Measurements from ENCODE around the gene ZNF689.
A peak's percentile ranks its signal among the peaks of the same experiment; 100 is the strongest.
"Not testable (repeated sequence)": the region's sequence is repeated elsewhere in the genome, so short reads cannot be mapped to it uniquely, and the experiment has no call there.

The ZNF689 gene

DNA sequence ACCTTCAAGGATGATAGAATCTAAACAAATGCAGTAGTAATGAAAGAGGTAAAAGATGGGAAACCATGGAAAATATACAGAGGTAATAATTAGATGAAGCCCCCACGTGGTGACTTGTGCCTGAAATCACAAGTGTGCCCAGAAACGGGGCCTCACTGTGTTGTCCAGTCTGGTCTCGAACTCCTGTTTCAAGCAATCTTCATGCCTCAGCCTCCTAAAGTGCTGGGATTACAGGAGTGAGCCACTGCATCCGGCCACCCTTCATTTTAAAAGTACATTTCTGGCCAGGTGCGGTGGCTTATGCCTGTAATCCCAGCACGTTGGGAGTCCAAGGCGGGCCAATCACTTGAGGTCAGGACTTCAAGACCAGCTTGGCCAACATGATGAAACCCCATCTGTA lies 26.4 kb upstream of the ZNF689 start:
- TF ChIP-seq, protein P1, sequence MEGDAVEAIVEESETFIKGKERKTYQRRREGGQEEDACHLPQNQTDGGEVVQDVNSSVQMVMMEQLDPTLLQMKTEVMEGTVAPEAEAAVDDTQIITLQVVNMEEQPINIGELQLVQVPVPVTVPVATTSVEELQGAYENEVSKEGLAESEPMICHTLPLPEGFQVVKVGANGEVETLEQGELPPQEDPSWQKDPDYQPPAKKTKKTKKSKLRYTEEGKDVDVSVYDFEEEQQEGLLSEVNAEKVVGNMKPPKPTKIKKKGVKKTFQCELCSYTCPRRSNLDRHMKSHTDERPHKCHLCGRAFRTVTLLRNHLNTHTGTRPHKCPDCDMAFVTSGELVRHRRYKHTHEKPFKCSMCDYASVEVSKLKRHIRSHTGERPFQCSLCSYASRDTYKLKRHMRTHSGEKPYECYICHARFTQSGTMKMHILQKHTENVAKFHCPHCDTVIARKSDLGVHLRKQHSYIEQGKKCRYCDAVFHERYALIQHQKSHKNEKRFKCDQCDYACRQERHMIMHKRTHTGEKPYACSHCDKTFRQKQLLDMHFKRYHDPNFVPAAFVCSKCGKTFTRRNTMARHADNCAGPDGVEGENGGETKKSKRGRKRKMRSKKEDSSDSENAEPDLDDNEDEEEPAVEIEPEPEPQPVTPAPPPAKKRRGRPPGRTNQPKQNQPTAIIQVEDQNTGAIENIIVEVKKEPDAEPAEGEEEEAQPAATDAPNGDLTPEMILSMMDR (IDR thresholded peaks at IDR 0.05; ENCODE audit: extremely low read depth, insufficient read depth, missing control alignments) = no peak
- in situ Hi-C loops (cut with MboI; ENCODE audit: low pct_unique_long_range_greater_than_20kb, low sequenced_read_pairs, unreplicated experiment) = loop anchor here (25.0 kb wide), 1 partner anchor 99 kb away; the partner anchor contains the start of genes ZNF747 and ZNF768
- DNase-seq (ENCODE audit: low spot score) = no peak

DNA sequence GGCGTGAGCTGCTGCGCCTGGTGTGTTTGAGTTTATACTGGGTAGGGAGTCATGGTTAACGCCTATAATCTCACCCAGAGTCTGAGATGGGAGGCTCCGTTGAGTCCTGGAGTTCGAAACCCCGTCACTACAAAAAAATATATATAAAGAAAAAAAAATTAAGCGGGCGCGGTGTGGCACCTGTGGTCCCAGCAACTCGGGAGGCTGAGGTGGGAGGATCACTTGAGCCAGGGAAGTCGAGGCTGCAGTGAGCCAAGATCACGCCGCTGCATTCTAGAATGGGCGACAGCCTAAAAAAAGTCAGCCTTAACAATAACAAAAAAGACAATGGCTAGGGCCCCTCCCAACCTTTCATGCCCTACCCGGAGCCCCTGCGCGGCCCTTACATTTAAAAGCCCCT lies 23.3 kb upstream of the ZNF689 start:
- DNase-seq (ENCODE audit: low spot score) = no peak
- TF ChIP-seq, protein P1 (IDR thresholded peaks at IDR 0.05; ENCODE audit: extremely low read depth, insufficient read depth, missing control alignments) = no peak
- in situ Hi-C loops (cut with MboI; ENCODE audit: low pct_unique_long_range_greater_than_20kb, low sequenced_read_pairs, unreplicated experiment) = loop anchor here (25.0 kb wide), 1 partner anchor 96 kb away; the partner anchor contains the start of genes ZNF747 and ZNF768

DNA sequence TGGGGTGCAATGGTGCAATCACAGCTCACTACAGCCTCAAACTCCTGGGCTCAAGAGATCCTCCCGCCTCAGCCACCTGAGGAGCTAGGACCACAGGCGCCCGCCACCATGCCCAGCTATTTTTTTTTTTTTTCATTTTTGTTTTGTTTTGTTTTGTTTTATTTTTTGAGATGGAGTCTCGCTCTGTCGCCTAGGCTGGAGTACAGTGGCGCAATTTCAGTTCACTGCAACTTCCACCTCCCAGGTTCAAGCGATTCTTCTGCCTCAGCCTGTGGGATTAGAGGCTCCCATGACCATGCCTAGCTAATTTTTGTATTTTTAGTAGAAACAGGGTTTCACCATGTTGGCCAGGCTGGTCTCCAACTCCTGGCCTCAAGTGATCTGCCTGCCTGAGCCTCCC lies 22.3 kb upstream of the ZNF689 start:
- DNase-seq (ENCODE audit: low spot score) = not testable (repeated sequence)
- in situ Hi-C loops (cut with MboI; ENCODE audit: low pct_unique_long_range_greater_than_20kb, low sequenced_read_pairs, unreplicated experiment) = loop anchor here (25.0 kb wide), 1 partner anchor 95 kb away; the partner anchor contains the start of genes ZNF747 and ZNF768

DNA sequence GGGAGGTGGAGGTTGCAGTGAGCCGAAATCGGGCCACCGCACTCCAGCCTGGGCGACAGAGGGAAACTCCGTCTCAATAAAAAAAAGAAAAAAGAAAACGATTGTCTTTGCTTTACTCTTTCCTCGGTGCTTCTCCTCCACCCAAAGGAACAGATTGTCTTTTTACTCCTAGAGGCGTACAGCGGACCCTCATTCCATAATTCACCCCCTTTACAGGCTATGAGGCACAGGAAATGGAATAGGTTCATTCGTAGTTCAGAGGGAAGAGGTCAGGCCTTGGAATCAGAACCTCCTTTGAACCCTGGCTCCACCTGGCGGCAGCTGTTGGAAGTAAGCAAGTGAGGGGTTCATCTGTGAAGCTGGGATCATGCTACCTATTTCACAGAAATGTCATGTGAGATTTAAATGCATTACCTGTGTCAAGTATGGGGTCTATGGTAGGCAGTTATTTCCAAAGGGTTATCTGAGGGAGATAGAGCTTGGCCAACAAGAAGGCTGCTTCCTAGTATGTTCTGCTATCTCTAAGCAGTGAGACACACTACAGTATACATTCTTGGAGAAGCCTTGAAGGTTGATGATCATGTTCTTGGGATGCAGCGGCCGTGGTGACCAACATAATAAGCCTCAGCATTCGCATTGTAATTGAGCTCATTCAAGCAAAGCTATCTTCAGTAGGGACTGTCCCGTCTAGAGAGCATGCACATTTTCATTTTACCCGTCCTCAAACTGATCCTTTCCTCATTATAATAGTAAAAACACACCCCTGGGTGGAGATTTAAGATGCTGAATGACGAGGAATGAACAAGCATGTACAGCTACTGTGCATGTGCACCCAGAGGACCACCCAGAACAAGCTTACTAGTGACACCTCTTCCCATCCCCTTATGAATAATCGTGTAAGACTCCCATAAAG lies 18.7 kb upstream of the ZNF689 start:
- DNase-seq (ENCODE audit: low spot score) = peak; percentile 75
- in situ Hi-C loops (cut with MboI; ENCODE audit: low pct_unique_long_range_greater_than_20kb, low sequenced_read_pairs, unreplicated experiment) = loop anchor here (25.0 kb wide), 1 partner anchor 92 kb away; the partner anchor contains the start of genes ZNF747 and ZNF768

DNA sequence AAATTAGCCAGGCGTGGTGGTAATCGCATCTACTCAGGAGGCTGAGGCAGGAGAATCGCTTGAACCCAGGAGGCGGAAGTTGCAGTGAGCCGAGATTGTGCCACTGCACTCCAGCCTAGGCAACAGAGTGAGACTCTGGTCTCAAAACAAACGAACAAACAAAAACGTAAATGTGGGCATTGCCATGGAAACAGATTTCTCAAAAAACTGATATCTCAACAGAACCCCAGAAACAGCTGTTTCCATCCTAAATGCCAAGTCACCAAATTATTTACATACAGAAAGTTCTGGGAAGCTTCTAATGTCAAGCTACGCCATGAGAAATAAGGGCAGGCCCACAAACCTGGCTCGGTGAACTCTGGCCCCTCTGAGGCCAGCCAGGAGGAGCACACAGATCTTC lies 16.0 kb upstream of the ZNF689 start:
- in situ Hi-C loops (cut with MboI; ENCODE audit: low pct_unique_long_range_greater_than_20kb, low sequenced_read_pairs, unreplicated experiment) = loop anchor here (25.0 kb wide), 1 partner anchor 89 kb away; the partner anchor contains the start of genes ZNF747 and ZNF768
- DNase-seq (ENCODE audit: low spot score) = no peak
- TF ChIP-seq, protein P1 (IDR thresholded peaks at IDR 0.05; ENCODE audit: extremely low read depth, insufficient read depth, missing control alignments) = no peak

More for the DNA sequence above, 18.7 kb upstream of the ZNF689 start:
- TF ChIP-seq, protein P1 (IDR thresholded peaks at IDR 0.05; ENCODE audit: extremely low read depth, insufficient read depth, missing control alignments) = peak; percentile 83

DNA sequence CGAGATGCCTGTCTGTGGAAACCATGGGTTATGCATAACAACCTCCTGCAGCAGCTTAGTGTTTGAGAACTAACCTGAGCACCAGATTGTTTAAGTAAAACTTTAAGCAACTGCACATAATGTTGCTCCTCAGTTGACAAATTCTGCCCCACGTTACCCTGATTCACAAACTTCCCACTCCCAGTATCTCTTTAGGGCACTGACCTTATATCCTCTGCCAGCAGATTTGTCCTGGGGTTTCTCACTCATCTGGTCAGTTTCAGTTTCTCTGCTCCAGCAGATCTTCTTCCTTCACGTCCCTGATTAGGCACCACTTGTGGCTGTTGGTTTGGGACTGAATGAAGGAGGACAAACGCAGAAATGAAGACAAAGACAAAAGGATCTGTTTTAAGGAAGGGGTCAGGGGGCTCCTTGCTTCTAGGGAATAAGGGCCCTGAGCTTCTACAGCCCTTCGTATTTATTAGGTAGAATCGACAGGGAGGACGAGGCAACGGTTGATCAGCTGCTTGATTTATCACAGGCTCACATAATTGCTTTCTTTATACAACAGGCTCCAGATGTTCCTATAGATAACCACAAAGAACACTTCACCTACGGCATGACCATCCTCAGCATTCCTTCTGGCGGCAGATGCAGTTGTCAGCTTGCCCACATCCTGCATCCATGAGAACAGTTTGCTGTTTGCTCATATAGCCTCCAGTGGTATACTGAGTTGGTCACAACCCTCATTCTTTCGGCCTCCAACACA lies 13.5 kb upstream of the ZNF689 start:
- in situ Hi-C loops (cut with MboI; ENCODE audit: low pct_unique_long_range_greater_than_20kb, low sequenced_read_pairs, unreplicated experiment) = loop anchor here (25.0 kb wide), 1 partner anchor 511 kb away; the partner anchor contains the start of genes GDPD3 and MAPK3
- no peak for DNase-seq (ENCODE audit: low spot score)
- TF ChIP-seq, protein P1 (IDR thresholded peaks at IDR 0.05; ENCODE audit: extremely low read depth, insufficient read depth, missing control alignments) = no peak
